ENCODE results near the gene ERBB2.
"Not testable (repeated sequence)": the region's sequence is repeated elsewhere in the genome, so short reads cannot be mapped to it uniquely, and the experiment has no call there.

The ERBB2 gene

GRCh38 chr17:39678340-39679116, 21.3 kb upstream of the ERBB2 start:
- no peak for DNase-seq (ENCODE audit: low read depth in 2 of 2)

GRCh38 chr17:39679521-39680192, 20.2 kb upstream of the ERBB2 start:
- no peak for DNase-seq (ENCODE audit: low read depth in 2 of 2)

GRCh38 chr17:39683295-39683939, 16.4 kb upstream of the ERBB2 start:
- DNase-seq (ENCODE audit: low read depth in 2 of 2), result no peak

GRCh38 chr17:39684369-39685192, 15.3 kb upstream of the ERBB2 start:
- DNase-seq (ENCODE audit: low read depth in 2 of 2), result no peak

GRCh38 chr17:39687101-39687545, 12.7 kb upstream of the ERBB2 start:
- DNase-seq (ENCODE audit: low read depth in 2 of 2), result no peak

- peak; percentile 52 to 73 for DNase-seq (ENCODE audit: low read depth in 2 of 2)
Observed at GRCh38 chr17:39687546-39688474, 12.1 kb upstream of the ERBB2 start, which contains the start of gene PGAP3. PGAP3 (minus strand) TSS chr17:39688057; CDS start chr17:39688014, 43 bp downstream.

- no peak for DNase-seq (ENCODE audit: low read depth in 2 of 2)
Observed at GRCh38 chr17:39688475-39688835, 11.4 kb upstream of the ERBB2 start.

GRCh38 chr17:39688945-39689344, 10.9 kb upstream of the ERBB2 start:
- DNase-seq (ENCODE audit: low read depth in 2 of 2), result no peak

- no peak for DNase-seq (ENCODE audit: low read depth in 2 of 2)
Observed at GRCh38 chr17:39694593-39694992, 5.3 kb upstream of the ERBB2 start.

- no peak for DNase-seq (ENCODE audit: low read depth in 2 of 2)
Observed at GRCh38 chr17:39695089-39695474, 4.8 kb upstream of the ERBB2 start.

- no peak for DNase-seq (ENCODE audit: low read depth in 2 of 2)
Observed at GRCh38 chr17:39696731-39697130, 3.1 kb upstream of the ERBB2 start.

- no peak for DNase-seq (ENCODE audit: low read depth in 2 of 2)
Observed at GRCh38 chr17:39697961-39698360, 1.9 kb upstream of the ERBB2 start.

GRCh38 chr17:39699157-39699817, 577 bp upstream of the ERBB2 start:
- DNase-seq (ENCODE audit: low read depth in 2 of 2), result not testable (repeated sequence)

- no peak for DNase-seq (ENCODE audit: low read depth in 2 of 2)
Observed at GRCh38 chr17:39700148-39700987, 504 bp downstream of the ERBB2 start.

GRCh38 chr17:39701012-39701783, 1.3 kb downstream of the ERBB2 start:
- DNase-seq (ENCODE audit: low read depth in 2 of 2), result no peak

- no peak for DNase-seq (ENCODE audit: low read depth in 2 of 2)
Observed at GRCh38 chr17:39701784-39702422, 2.0 kb downstream of the ERBB2 start.

- no peak for DNase-seq (ENCODE audit: low read depth in 2 of 2)
Observed at GRCh38 chr17:39702901-39703893, 3.3 kb downstream of the ERBB2 start.
